OCI-LY7 (cell line): ENCODE data around the gene AIFM1.

Source experiments
- CTCF ChIP-seq: fragments of 200-600 bp; sonication (generic); conservative IDR thresholded peaks from 2 replicates; pipeline ENCODE4 v1.5.1; 2014; ENCODE audit warnings: mild to moderate bottlenecking, antibody characterized with exemption, low read length, moderate library complexity, mixed read lengths
- EZH2phosphoT487 ChIP-seq: fragments of 200-600 bp; sonication (generic); IDR thresholded peaks from 2 replicates; pipeline ENCODE4 v1.6.1; 2018; ENCODE audit warnings: low read depth, borderline replicate concordance, mild to moderate bottlenecking, mixed run types, antibody characterized with exemption, low read length, moderate library complexity, mixed read lengths

GRCh38 chrX:130117166-130117565 is 48.5 kb downstream of the AIFM1 start:
- TF ChIP-seq CTCF (no peak), EZH2phosphoT487 (no peak)
